Pancreas (tissue), 10 donors: ENCODE results near the gene ARG2. TPM values are rescaled to one million over a fixed set of nuclear protein-coding genes. Genes with fewer than 3 reads are reported as not detected.
A peak's percentile ranks its signal among the peaks of the same experiment; 100 is the strongest.

Experiments
- ATAC-seq, 4 donors: fragments of 200-7000 bp; cut with Tn5 transposase; one replicate each; pipeline versions ENCODE4 v1.8.0 to v1.9.1; 2020; ENCODE audit warnings: mild to moderate bottlenecking in 4 of 4, moderate library complexity in 4 of 4
- DNase-seq, 6 donors: peaks; one replicate each; pipeline ENCODE4 v3.0.0-alpha.2; 2020
- FAIRE-seq: peaks from 2 replicates; lab custom pipeline; 2012; peaks lifted over from hg19 to GRCh38; lab: Jason Lieb, UNC
- H3K27ac ChIP-seq, 4 donors: fragments of 200-600 bp; sonication (generic); 1 replicate in 3 of 4; 2 replicates in 1 of 4; pipeline versions ENCODE4 v1.5.0 to v1.8.0; 2020
- H3K27me3 ChIP-seq, 4 donors: fragments of 200-600 bp; one replicate each; pipeline ENCODE4 v1.8.0; 2021
- H3K36me3 ChIP-seq, 3 donors: fragments of 200-600 bp; sonication (generic) in 1 of 3; one replicate each; pipeline versions ENCODE4 v1.5.0 to v1.8.0; 2020 to 2021
- H3K4me1 ChIP-seq, 3 donors: fragments of 200-600 bp; one replicate each; pipeline ENCODE4 v1.8.0; 2021
- H3K4me3 ChIP-seq, 4 donors: fragments of 200-600 bp; sonication (generic) in 2 of 4; one replicate each; pipeline versions ENCODE4 v1.5.0 to v1.8.0; 2020 to 2021
- H3K9me3 ChIP-seq, 4 donors: fragments of 200-600 bp; one replicate each; pipeline ENCODE4 v1.8.0; 2021
- CTCF ChIP-seq, 4 donors: fragments of 200-600 bp; sonication (generic) in 3 of 4; IDR thresholded peaks; one replicate each; pipeline versions ENCODE4 v1.5.0 to v1.8.0; 2021; ENCODE audit warnings: antibody characterized with exemption in 4 of 4
- WGBS, 2 donors: extraction: QIAGEN DNeasy Blood & Tissue Kit; methylation state at CpG; one replicate each; pipeline ENCODE4 v1.1.7; 2013; 5-methylcytosine and 5-hydroxymethylcytosine counted together
- intact Hi-C, 3 donors: fragments of 100-400 bp; cut with DNase I; formaldehyde crosslinking; loops; one replicate each; pipeline versions ENCODE4 v1.11.1 to v1.14.2; 2022
- polyA plus RNA-seq, 2 donors: library from polyadenylated mRNA; stranded (reverse); fragments of 200-250 nt; gene quantifications; one replicate each; pipeline ENCODE4 v1.2.3, GENCODE V29; 2013
- total RNA-seq, 6 donors: library from RNA; stranded (reverse); fragmentation: NEBNext Ultra II Directional in 4 of 6; extraction: Animal tissue kit (Norgen Biotek cat#: 25700) in 4 of 6; gene quantifications; one replicate each; pipeline versions ENCODE4 v1.2.1 to v1.2.4, GENCODE V29; 2021 to 2023
- donor health status: healthy with polysubstance abuse.
- donor health status: DM: no; HTN: no; CAD: no; lungs with moderate emphysema.
- donor health status: DM: no; HTN: no; CAD: no.
- donor health status: control.
- donor health status: control.
- donor health status: Bipolar disorder and iron deficiency.
- donor health status: DM: yes; HTN: yes; CAD: no.
- donor health status: DM: no; HTN: no; CAD: no.
- donor health status: DM: no; HTN: no; CAD: no.
- donor health status: DM: yes; HTN: yes; CAD: no.

The ARG2 gene
- total and polyA plus RNA-seq, 8 donors = 1.2 to 15.0 (median 2.1) TPM

GRCh38 chr14:67653651-67654280, 34.0 kb downstream of the ARG2 start:
- intact Hi-C loops = no loop called here
- H3K27me3 ChIP-seq = no peaks in the 10 kb centered on the region
- ATAC-seq = no peak
- no peak overlapping the region for H3K4me3 ChIP-seq
- no peak for DNase-seq
- H3K27ac ChIP-seq = no peak overlapping the region
- H3K9me3 ChIP-seq = no peaks in the 10 kb centered on the region
- TF ChIP-seq CTCF (IDR thresholded peaks at IDR 0.05) = no peak
- H3K36me3 ChIP-seq = peaks cover 0 to 66% (median 28%) of the 10 kb centered on the region in 3 donors
- H3K4me1 ChIP-seq = no peaks in the 10 kb centered on the region
- FAIRE-seq = no peak
- WGBS, 2 donors = 63 to 69% methylated on average over 6 of the region's 6 CpGs

- H3K4me3 ChIP-seq = no peak overlapping the region
- 84 to 94% methylated on average over 4 of the region's 4 CpGs for WGBS, 2 donors
- peaks cover 0 to 7% (median 0%) of the 10 kb centered on the region in 3 donors for H3K36me3 ChIP-seq
- DNase-seq = no peak
- intact Hi-C loops = no loop called here
- FAIRE-seq = no peak
- no peaks in the 10 kb centered on the region for H3K27me3 ChIP-seq
- no peak overlapping the region for H3K27ac ChIP-seq
- H3K9me3 ChIP-seq = no peaks in the 10 kb centered on the region
- TF ChIP-seq CTCF (IDR thresholded peaks at IDR 0.05) = no peak
- no peak for ATAC-seq
- H3K4me1 ChIP-seq = no peaks in the 10 kb centered on the region
Observed at GRCh38 chr14:67663633-67664032, 43.9 kb downstream of the ARG2 start.

GRCh38 chr14:67665868-67666267, 46.1 kb downstream of the ARG2 start:
- no peaks in the 10 kb centered on the region for H3K4me1 ChIP-seq
- no peak overlapping the region for H3K4me3 ChIP-seq
- H3K9me3 ChIP-seq = no peaks in the 10 kb centered on the region
- no peak for FAIRE-seq
- no peaks in the 10 kb centered on the region for H3K36me3 ChIP-seq
- 75 to 85% methylated on average over 2 of the region's 2 CpGs for WGBS, 2 donors
- no peak for DNase-seq
- no peaks in the 10 kb centered on the region for H3K27me3 ChIP-seq
- TF ChIP-seq CTCF (IDR thresholded peaks at IDR 0.05) = no peak
- ATAC-seq = peak in 2 of 4 donors; percentile 25 to 67
- H3K27ac ChIP-seq = no peak overlapping the region
- intact Hi-C loops = no loop called here

GRCh38 chr14:67666750-67667449, 47.2 kb downstream of the ARG2 start:
- Histone ChIP-seq H3K4me3 (no peak overlapping the region), H3K27ac (no peak overlapping the region), H3K4me1 (no peaks in the 10 kb centered on the region), H3K36me3 (no peaks in the 10 kb centered on the region), H3K9me3 (no peaks in the 10 kb centered on the region), H3K27me3 (no peaks in the 10 kb centered on the region)
- TF ChIP-seq CTCF (IDR thresholded peaks at IDR 0.05) = peak in 3 of 4 donors; percentile 21 to 34 (median 31)
- 4 to 6% methylated on average over 1 of the region's 1 CpG for WGBS, 2 donors
- FAIRE-seq = no peak
- peak in 1 of 6 donors; percentile 43 for DNase-seq
- intact Hi-C loops = no loop called here
- ATAC-seq = peak; percentile 66 to 92 (median 92)

- Histone ChIP-seq H3K36me3 (no peaks in the 10 kb centered on the region), H3K27me3 (no peaks in the 10 kb centered on the region), H3K9me3 (no peaks in the 10 kb centered on the region), H3K4me1 (peaks cover 0 to 15% (median 2%) of the 10 kb centered on the region in 3 donors), H3K27ac (no peak overlapping the region), H3K4me3 (no peak overlapping the region)
- TF ChIP-seq CTCF (IDR thresholded peaks at IDR 0.05) = no peak
- DNase-seq (no peak), ATAC-seq (no peak), FAIRE-seq (no peak)
- intact Hi-C loops = no loop called here
Observed at GRCh38 chr14:67668559-67668958, 48.8 kb downstream of the ARG2 start.
